Bronchial epithelial cell (primary cell): Measurements from ENCODE around the gene RPS28. TPM values are rescaled to one million over a fixed set of nuclear protein-coding genes. Genes with fewer than 3 reads are reported as not detected.

Source experiments
- DNase-seq: peaks from one replicate; pipeline ENCODE4 v3.0.0-alpha.2; 2010; ENCODE audit warnings: low read depth
- FAIRE-seq: peaks from 2 replicates; lab custom pipeline; 2011; peaks lifted over from hg19 to GRCh38; lab: Jason Lieb, UNC
- H3K27me3 ChIP-seq: 2 replicates; pipeline ENCODE4 v1.5.1; 2011; ENCODE audit warnings: low read length; ENCODE audit not compliant: control insufficient read depth, insufficient read depth
- H3K36me3 ChIP-seq: 2 replicates; pipeline ENCODE4 v1.5.1; 2011; ENCODE audit warnings: low read length; ENCODE audit not compliant: control insufficient read depth, insufficient read depth
- H3K4me3 ChIP-seq: 2 replicates; pipeline ENCODE4 v1.5.1; 2011; ENCODE audit warnings: mild to moderate bottlenecking, low read depth, low read length, control low read depth
- total RNA-seq: library from RNA; depleted of rRNA; stranded (reverse); fragments of >200 nt; gene quantifications from 2 replicates; pipeline ENCODE4 v1.2.1, GENCODE V29; 2014
- TF ChIP-seq, protein P1 (sequence below): IDR thresholded peaks from 2 replicates; pipeline ENCODE4 v1.5.1; 2011; ENCODE audit warnings: mild to moderate bottlenecking, moderate library complexity, low read length, control low read depth, inconsistent platforms; ENCODE audit not compliant: insufficient read depth, severe bottlenecking

Gene RPS28
- total RNA-seq, 1 donor from 2014 or later, result 279 TPM

DNA sequence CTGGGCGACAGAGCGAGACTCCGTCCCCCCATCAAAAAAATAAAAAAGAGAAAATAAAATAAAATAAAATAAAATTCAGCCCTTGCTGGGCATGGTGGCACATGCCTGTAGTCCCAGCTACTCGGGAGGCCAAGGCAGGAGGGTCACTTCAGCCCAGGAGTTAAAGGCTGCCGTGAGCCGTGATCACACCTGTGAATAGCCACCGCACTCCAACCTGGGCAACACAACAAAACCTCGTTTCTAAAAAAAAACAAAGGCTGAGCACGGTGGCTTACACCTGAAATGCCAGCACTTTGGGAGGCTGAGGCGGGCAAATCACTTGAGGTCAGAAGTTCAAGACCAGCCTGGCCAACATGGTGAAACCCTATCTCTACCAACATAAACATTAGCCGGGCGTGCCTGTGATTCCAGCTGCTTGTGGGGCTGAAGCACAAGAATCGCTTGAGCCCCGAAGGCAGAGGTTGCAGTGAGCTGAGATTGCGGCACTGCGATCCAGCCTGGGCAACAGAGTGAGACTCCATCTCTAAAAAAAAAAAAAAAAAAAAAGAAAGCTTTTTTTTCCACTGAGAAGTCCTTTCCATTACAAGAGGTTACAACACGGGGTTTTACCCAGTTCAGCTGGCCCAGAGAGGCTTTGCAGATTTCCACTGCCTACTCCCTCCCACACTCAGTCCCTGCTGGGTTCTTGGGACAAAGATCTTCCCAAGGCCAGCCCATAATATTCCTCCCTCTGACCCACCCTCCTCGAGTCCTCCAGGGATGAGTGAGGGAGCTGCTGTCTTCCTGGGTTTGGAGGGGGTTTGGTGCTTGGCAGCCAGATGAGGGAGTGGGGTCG is 49.1 kb downstream of the RPS28 start:
- no peak overlapping the region for H3K4me3 ChIP-seq
- H3K36me3 ChIP-seq, result peaks cover 4% of the 10 kb centered on the region
- TF ChIP-seq, protein P1, sequence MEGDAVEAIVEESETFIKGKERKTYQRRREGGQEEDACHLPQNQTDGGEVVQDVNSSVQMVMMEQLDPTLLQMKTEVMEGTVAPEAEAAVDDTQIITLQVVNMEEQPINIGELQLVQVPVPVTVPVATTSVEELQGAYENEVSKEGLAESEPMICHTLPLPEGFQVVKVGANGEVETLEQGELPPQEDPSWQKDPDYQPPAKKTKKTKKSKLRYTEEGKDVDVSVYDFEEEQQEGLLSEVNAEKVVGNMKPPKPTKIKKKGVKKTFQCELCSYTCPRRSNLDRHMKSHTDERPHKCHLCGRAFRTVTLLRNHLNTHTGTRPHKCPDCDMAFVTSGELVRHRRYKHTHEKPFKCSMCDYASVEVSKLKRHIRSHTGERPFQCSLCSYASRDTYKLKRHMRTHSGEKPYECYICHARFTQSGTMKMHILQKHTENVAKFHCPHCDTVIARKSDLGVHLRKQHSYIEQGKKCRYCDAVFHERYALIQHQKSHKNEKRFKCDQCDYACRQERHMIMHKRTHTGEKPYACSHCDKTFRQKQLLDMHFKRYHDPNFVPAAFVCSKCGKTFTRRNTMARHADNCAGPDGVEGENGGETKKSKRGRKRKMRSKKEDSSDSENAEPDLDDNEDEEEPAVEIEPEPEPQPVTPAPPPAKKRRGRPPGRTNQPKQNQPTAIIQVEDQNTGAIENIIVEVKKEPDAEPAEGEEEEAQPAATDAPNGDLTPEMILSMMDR, result no peak
- no peak for DNase-seq
- no peaks in the 10 kb centered on the region for H3K27me3 ChIP-seq
- FAIRE-seq, result no peak

GRCh38 chr19:8371011-8371804 is 49.9 kb downstream of the RPS28 start:
- Histone ChIP-seq H3K27me3 (no peaks in the 10 kb centered on the region), H3K4me3 (no peak overlapping the region), H3K36me3 (peaks cover 4% of the 10 kb centered on the region)
- no peak for FAIRE-seq
- no peak for DNase-seq
- TF ChIP-seq, protein P1, result no peak

Other genes starting within 250 kb of the RPS28 start
- gene FBN3, start 171.9 kb upstream of the RPS28 start, total RNA-seq, result not detected in 2 replicates
- gene CERS4, start 112.1 kb upstream of the RPS28 start, total RNA-seq, result 2.1 and 7.4 TPM in 2 replicates
- 4.0 and 14.0 TPM in 2 replicates for gene CD320, start 13.1 kb upstream of the RPS28 start, total RNA-seq
- gene NDUFA7, start 121 bp upstream of the RPS28 start, total RNA-seq, result 14.7 and 42.6 TPM in 2 replicates
- 0.64 and 2.4 TPM in 2 replicates for gene KANK3, start 21.8 kb downstream of the RPS28 start, total RNA-seq
- gene ANGPTL4, start 42.7 kb downstream of the RPS28 start, total RNA-seq, result 3.2 and 5.1 TPM in 2 replicates
- 21.1 and 50.4 TPM in 2 replicates for gene RAB11B, start 68.9 kb downstream of the RPS28 start, total RNA-seq
- 70.5 and 84.0 TPM in 2 replicates for gene MARCHF2, start 91.8 kb downstream of the RPS28 start, total RNA-seq
- 53.4 and 62.0 TPM in 2 replicates for gene HNRNPM, start 123.5 kb downstream of the RPS28 start, total RNA-seq
- gene PRAM1, start 181.1 kb downstream of the RPS28 start, total RNA-seq, result not detected in 2 replicates
- gene ZNF414, start 192.7 kb downstream of the RPS28 start, total RNA-seq, result 2.2 and 3.4 TPM in 2 replicates